ENCODE measurements around the gene HIVEP3. TPM values are rescaled to one million over a fixed set of nuclear protein-coding genes. Genes with fewer than 3 reads are reported as not detected.
A peak's percentile ranks its signal among the peaks of the same experiment; 100 is the strongest.

HIVEP3 gene
- total RNA-seq, 1 donor from 2014 or later, result 10.1 TPM

GRCh38 chr1:41665962-41666917, 252.5 kb downstream of the HIVEP3 start:
- no peak for DNase-seq (ENCODE audit: low spot score)

- no peak for DNase-seq (ENCODE audit: low spot score)
Observed at GRCh38 chr1:41664861-41665640, 253.7 kb downstream of the HIVEP3 start.

- no peak for DNase-seq (ENCODE audit: low spot score)
Observed at GRCh38 chr1:41663671-41664400, 254.9 kb downstream of the HIVEP3 start.

GRCh38 chr1:41662765-41663437, 255.8 kb downstream of the HIVEP3 start:
- DNase-seq (ENCODE audit: low spot score), result peak; percentile 66

- DNase-seq (ENCODE audit: low spot score), result peak; percentile 73
Observed at GRCh38 chr1:41662061-41662764, 256.5 kb downstream of the HIVEP3 start.

- DNase-seq (ENCODE audit: low spot score), result no peak
Observed at GRCh38 chr1:41661428-41662060, 257.2 kb downstream of the HIVEP3 start.

- DNase-seq (ENCODE audit: low spot score), result no peak
Observed at GRCh38 chr1:41660570-41661427, 257.9 kb downstream of the HIVEP3 start.

- DNase-seq (ENCODE audit: low spot score), result no peak
Observed at GRCh38 chr1:41659903-41660302, 258.8 kb downstream of the HIVEP3 start.

DNA sequence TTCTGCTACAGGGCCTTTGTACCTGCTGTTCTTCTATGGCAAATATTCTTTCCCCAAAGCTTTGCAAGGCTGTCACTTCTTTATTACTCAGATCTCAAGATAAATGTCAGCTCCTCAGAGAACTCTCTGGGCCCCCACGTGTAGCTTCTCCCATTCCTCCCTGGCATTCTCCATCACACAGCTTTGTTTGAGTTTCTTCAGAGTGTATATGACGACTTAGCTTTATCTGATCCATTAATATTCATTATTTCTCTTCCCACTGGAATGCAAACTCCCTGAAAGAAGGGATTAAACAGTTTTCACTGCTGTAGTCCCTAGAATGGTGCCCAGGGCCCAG, 259.6 kb downstream of the HIVEP3 start:
- DNase-seq (ENCODE audit: low spot score), result no peak

GRCh38 chr1:41658431-41659158, 260.1 kb downstream of the HIVEP3 start:
- no peak for DNase-seq (ENCODE audit: low spot score)

DNA sequence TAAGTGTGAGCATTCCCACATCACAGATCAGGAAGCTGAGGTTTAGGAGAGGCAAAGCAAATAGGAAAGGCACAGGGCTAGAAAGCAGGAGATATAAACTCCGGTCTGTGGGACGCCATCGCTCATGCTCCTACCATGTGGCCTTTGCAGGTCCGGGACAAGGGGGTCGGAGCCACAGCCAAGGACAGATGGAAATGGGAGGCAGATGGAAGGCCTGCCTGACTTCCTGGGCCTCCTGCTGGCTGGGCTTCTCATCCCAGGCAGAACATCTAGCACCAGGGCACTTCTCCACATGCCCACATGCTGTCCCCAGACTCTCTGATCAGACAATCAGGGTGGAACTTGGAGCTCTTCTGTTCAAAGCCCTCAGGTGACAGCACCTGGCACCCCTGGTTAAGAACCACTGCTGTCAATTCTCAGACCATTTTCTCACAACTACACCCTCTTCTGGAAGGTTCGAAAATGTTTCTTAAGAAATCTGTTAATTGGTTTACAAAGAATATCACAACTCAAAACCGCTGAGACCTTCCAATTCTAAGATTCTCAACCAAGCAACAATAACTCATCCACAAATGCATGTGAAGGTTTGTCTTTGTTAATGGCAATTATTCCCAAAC, 260.9 kb downstream of the HIVEP3 start:
- no peak for DNase-seq (ENCODE audit: low spot score)

DNA sequence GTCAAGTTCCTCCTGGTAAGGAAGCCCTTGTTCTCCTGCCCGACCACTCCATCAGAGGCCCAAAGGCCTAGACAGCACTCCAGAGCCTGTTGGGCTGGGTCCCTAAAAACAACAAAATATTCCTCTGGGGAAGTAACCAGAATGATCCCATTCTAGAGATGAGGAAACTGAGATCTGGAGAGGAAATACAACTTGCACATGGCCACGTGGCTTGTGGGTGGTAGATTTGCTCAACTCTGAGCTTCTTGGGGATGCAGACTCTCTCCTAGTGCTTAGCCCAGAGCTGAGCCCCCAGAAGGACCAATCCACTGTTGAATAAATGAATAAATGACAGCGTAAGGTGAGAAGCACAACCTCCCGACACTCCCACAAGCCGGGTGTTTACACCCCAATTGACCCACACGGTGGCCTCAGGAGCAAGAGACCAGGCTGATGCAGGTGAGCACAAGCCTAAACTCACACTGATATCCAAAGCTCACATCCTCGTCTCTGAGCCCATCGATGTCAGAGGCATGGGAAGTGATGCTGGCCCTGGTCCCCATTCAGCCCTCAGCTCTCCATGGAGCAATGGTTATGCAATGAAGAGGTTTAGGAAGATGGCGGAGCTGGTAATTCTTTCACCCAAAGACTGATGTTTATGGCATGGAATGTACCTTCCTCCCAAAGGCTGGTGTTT, 261.8 kb downstream of the HIVEP3 start:
- DNase-seq (ENCODE audit: low spot score), result no peak

GRCh38 chr1:41656068-41656467, 262.7 kb downstream of the HIVEP3 start:
- no peak for DNase-seq (ENCODE audit: low spot score)

DNA sequence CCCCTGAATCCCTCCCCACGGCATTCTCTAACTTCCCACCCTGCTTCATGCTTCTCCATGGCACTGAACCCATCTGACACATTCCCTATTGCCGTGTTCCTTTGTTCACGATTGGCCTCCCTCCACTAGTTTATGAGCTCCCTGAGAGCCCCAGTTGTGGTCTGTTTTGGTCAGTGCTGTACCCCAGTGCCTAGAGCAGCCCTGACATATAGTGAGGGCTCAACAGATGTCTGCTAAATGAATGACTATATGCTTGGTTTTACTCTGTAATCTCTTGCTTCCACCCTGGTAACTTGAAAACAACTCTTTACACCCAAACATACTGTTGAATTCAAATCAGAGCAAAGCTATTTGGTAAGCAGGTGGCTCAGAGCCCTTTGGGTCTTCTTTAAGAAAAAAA, 263.1 kb downstream of the HIVEP3 start:
- no peak for DNase-seq (ENCODE audit: low spot score)

DNA sequence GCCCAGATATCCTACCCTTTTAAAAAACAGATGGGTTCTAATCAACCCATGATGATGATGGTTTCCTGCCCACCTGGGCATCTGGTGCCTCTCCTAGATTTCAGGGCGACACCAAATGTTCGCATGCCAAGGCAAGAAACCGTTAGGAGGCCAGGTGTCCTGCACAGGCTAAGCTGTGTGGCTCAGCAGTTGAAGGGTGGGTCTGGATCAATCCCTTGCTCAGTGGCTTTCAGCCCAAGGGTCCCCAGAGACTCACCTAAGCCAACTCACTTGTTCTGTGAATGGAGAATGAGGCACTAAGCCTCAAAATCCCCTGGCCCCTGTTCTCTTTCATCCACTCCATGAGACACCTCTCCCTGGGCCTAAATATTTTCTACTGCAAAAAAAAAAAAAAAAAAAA, 265.1 kb downstream of the HIVEP3 start:
- no peak for DNase-seq (ENCODE audit: low spot score)

- no peak for DNase-seq (ENCODE audit: low spot score)
Observed at GRCh38 chr1:41652384-41653265, 266.1 kb downstream of the HIVEP3 start.
